DND-41 (cell line): ENCODE results near the gene DDX31.

Experiments used
- CTCF ChIP-seq: IDR thresholded peaks from 2 replicates; pipeline ENCODE4 v1.5.1; 2012; ENCODE audit warnings: borderline replicate concordance, low read length, moderate library complexity, mild to moderate bottlenecking; ENCODE audit not compliant: poor library complexity, severe bottlenecking; ENCODE audit errors: extremely low read depth
- EZH2 ChIP-seq: IDR thresholded peaks from 3 replicates; pipeline ENCODE4 v1.6.1; 2012; ENCODE audit warnings: borderline replicate concordance, low read depth, mild to moderate bottlenecking, moderate library complexity, low read length, inconsistent platforms; ENCODE audit not compliant: severe bottlenecking

GRCh38 chr9:132548751-132549640 lies 120.8 kb downstream of the DDX31 start:
- no peak for TF ChIP-seq CTCF
- TF ChIP-seq EZH2 = no peak
